Psoas muscle (tissue), 8 donors: ENCODE results near the gene ABHD12. TPM values are rescaled to one million over a fixed set of nuclear protein-coding genes. Genes with fewer than 3 reads are reported as not detected.

Source experiments
- ATAC-seq, 4 donors: fragments of 200-7000 bp; cut with Tn5 transposase; one replicate each; pipeline ENCODE4 v1.9.1; 2020; ENCODE audit warnings: moderate library complexity in 3 of 4, mild to moderate bottlenecking in 2 of 4
- DNase-seq, 2 donors: peaks; one replicate each; pipeline ENCODE4 v3.0.0-alpha.2; 2020
- H3K27ac ChIP-seq: fragments of 200-600 bp; one replicate; pipeline ENCODE4 v1.8.0; 2022
- H3K27me3 ChIP-seq, 3 donors: fragments of 200-600 bp in 1 of 3; one replicate each; pipeline versions ENCODE4 v1.6.1 to v1.8.0; 2013 to 2022; ENCODE audit warnings: low read length in 2 of 3, mild to moderate bottlenecking in 2 of 3, moderate library complexity in 1 of 3; ENCODE audit not compliant: insufficient read depth in 3 of 3
- H3K36me3 ChIP-seq, 2 donors: fragments of 200-600 bp in 1 of 2; one replicate each; pipeline versions ENCODE4 v1.6.1 to v1.8.0; 2013 to 2022; ENCODE audit warnings: low read depth in 1 of 2, mild to moderate bottlenecking in 1 of 2, moderate library complexity in 1 of 2; ENCODE audit not compliant: insufficient read depth in 1 of 2
- H3K4me1 ChIP-seq: fragments of 200-600 bp; one replicate; pipeline ENCODE4 v1.8.0; 2022
- H3K4me3 ChIP-seq: fragments of 200-600 bp; one replicate; pipeline ENCODE4 v1.8.0; 2022; ENCODE audit warnings: mild to moderate bottlenecking
- H3K9me3 ChIP-seq: fragments of 200-600 bp; one replicate; pipeline ENCODE4 v1.8.0; 2022
- CTCF ChIP-seq: fragments of 200-600 bp; IDR thresholded peaks from one replicate; pipeline ENCODE4 v1.8.0; 2022; ENCODE audit warnings: antibody characterized with exemption
- WGBS, 3 donors: extraction: QIAGEN DNeasy Blood & Tissue Kit; methylation state at CpG; one replicate each; pipeline versions ENCODE4 v1.1.6 to v1.1.7; 2013; 5-methylcytosine and 5-hydroxymethylcytosine counted together
- intact Hi-C, 2 donors: fragments of 100-400 bp; cut with DNase I; formaldehyde crosslinking; loops; one replicate each; pipeline versions ENCODE4 v1.11.0 to v1.14.2; 2022
- polyA plus RNA-seq, 3 donors: library from polyadenylated mRNA; stranded (reverse); fragments of 200-250 nt; gene quantifications; one replicate each; pipeline ENCODE4 v1.2.3, GENCODE V29; 2013
- total RNA-seq, 4 donors: library from RNA; stranded (reverse); fragmentation: NEBNext Ultra II Directional in 2 of 4; extraction: Animal tissue kit (Norgen Biotek cat#: 25700) in 2 of 4; gene quantifications; one replicate each; pipeline versions ENCODE4 v1.2.1 to v1.2.4, GENCODE V29; 2021 to 2023
- donor health status: healthy with polysubstance abuse.
- donor health status: DM: no; HTN: no; CAD: no; lungs with moderate emphysema.
- donor health status: Bipolar disorder and iron deficiency.
- donor health status: healthy.
- donor health status: DM: yes; HTN: yes; CAD: no.
- donor health status: DM: no; HTN: no; CAD: no.
- donor health status: DM: no; HTN: no; CAD: no.
- donor health status: DM: yes; HTN: yes; CAD: no.

ABHD12 gene
- total and polyA plus RNA-seq, 7 donors = 7.9 to 15.5 (median 9.6) TPM

GRCh38 chr20:25376236-25376635 is 14.4 kb downstream of the ABHD12 start:
- Histone ChIP-seq H3K9me3 (peaks cover 3% of the 10 kb centered on the region), H3K27me3 (no peaks in the 10 kb centered on the region), H3K36me3 (no peaks in the 10 kb centered on the region), H3K4me1 (no peaks in the 10 kb centered on the region), H3K4me3 (no peak overlapping the region), H3K27ac (no peak overlapping the region)
- DNase-seq (no peak), ATAC-seq (no peak)
- TF ChIP-seq CTCF = no peak
- intact Hi-C loops = no loop called here
- WGBS, 3 donors = 81 to 84% (median 83%) methylated on average over 4 of the region's 4 CpGs

GRCh38 chr20:25374842-25375241 is 15.8 kb downstream of the ABHD12 start:
- no peak for ATAC-seq
- Histone ChIP-seq H3K36me3 (no peaks in the 10 kb centered on the region), H3K27ac (no peak overlapping the region), H3K9me3 (peaks cover 3% of the 10 kb centered on the region), H3K4me1 (no peaks in the 10 kb centered on the region), H3K27me3 (no peaks in the 10 kb centered on the region), H3K4me3 (no peak overlapping the region)
- intact Hi-C loops = no loop called here
- 85 to 92% (median 90%) methylated on average over 2 of the region's 2 CpGs for WGBS, 3 donors
- no peak for TF ChIP-seq CTCF
- DNase-seq = no peak

GRCh38 chr20:25372584-25373336 is 17.9 kb downstream of the ABHD12 start:
- ATAC-seq (no peak), DNase-seq (no peak)
- Histone ChIP-seq H3K4me3 (no peak overlapping the region), H3K27me3 (no peaks in the 10 kb centered on the region), H3K36me3 (no peaks in the 10 kb centered on the region), H3K27ac (no peak overlapping the region), H3K9me3 (peaks cover 3% of the 10 kb centered on the region), H3K4me1 (no peaks in the 10 kb centered on the region)
- intact Hi-C loops = no loop called here
- no peak for TF ChIP-seq CTCF
- WGBS, 3 donors = 97% methylated on average over 10 of the region's 10 CpGs

- H3K4me1 ChIP-seq = no peaks in the 10 kb centered on the region
- no peak for TF ChIP-seq CTCF
- no peak for ATAC-seq
These were observed 20.7 kb downstream of the ABHD12 start for GRCh38 chr20:25369971-25370370.

GRCh38 chr20:25369529-25369928 is 21.1 kb downstream of the ABHD12 start:
- no peaks in the 10 kb centered on the region for H3K4me1 ChIP-seq
- no peak overlapping the region for H3K4me3 ChIP-seq
- TF ChIP-seq CTCF = no peak
- ATAC-seq = no peak
- H3K9me3 ChIP-seq = peaks cover 3% of the 10 kb centered on the region
- WGBS, 3 donors = 95 to 98% (median 95%) methylated on average over 8 of the region's 8 CpGs
- no peak overlapping the region for H3K27ac ChIP-seq
- no peaks in the 10 kb centered on the region for H3K36me3 ChIP-seq
- intact Hi-C loops = no loop called here
- H3K27me3 ChIP-seq = no peaks in the 10 kb centered on the region
- no peak for DNase-seq

More at GRCh38 chr20:25369971-25370370, 20.7 kb downstream of the ABHD12 start:
- H3K27me3 ChIP-seq = no peaks in the 10 kb centered on the region
- no peak for DNase-seq
- WGBS, 3 donors = 95 to 98% (median 97%) methylated on average over 2 of the region's 2 CpGs
- intact Hi-C loops = no loop called here
- H3K9me3 ChIP-seq = peaks cover 3% of the 10 kb centered on the region
- H3K36me3 ChIP-seq = no peaks in the 10 kb centered on the region
- H3K4me3 ChIP-seq = no peak overlapping the region
- H3K27ac ChIP-seq = no peak overlapping the region
